Fibroblast of peridontal ligament (primary cell): ENCODE data around the gene FAM200A.
"Not testable (repeated sequence)": the region's sequence is repeated elsewhere in the genome, so short reads cannot be mapped to it uniquely, and the experiment has no call there.

Experiments used
- DNase-seq: peaks from one replicate; pipeline ENCODE4 v3.0.0-alpha.2; 2010; ENCODE audit errors: extremely low read depth

The FAM200A gene

DNA sequence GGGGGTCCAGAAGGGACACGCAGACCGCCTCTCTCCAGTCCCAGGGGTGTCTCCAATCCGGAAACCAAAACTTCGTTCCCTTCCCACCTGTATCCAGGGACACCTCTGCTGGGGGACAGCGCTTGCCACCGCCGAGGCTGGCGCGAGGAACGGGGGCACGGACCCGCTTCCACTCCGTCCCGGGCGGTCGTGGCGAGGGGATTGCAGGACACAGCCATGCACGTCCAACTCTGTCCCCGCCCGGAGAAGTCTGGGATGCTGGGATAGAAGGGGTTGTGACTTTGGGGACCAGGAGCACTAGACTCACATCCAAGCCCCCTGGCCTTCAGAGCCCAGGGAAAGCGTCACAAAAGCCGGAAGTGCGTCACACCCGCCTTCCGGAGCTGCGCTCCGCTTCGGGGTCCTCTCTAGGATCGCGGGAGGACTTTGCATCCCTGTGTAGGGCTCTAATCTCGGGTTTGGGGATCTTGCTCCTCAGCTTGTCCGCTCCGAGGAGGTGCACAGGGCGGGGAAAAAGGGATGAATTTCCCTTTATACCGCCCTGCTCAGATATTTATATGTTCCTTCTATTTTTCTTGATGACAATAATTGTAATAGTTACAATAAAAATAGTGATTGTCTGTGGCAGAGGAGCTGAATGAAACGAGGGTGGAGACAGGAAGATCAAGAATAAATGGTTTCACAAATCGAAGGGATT lies at the start of gene FAM200A:
Gene FAM200A, minus strand, starts transcription at position 348 of the 697 bp plus-strand sequence. CDS start 3,707 bp downstream, outside the sequence.
- peak; percentile 96 for DNase-seq

DNA sequence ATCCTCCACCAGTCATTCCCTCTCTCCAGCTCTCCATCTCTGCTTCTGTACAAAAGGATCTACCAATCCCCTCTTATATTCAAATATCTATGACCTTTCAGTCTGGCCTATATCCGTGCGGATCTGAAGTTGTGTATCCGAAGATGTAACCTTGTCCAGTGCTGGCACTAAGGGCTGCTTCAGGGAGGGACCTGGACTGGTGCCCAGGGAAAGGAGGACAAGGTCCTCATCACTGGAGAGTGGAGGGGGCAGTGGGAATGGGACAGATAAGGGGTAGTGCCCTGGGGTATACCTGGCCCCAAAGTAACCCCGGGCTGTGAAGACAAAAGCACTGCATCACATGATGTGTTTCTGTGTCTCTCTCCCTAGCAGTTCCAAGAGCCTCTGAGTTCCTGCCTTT lies 47.9 kb upstream of the FAM200A start:
- DNase-seq: no peak

DNA sequence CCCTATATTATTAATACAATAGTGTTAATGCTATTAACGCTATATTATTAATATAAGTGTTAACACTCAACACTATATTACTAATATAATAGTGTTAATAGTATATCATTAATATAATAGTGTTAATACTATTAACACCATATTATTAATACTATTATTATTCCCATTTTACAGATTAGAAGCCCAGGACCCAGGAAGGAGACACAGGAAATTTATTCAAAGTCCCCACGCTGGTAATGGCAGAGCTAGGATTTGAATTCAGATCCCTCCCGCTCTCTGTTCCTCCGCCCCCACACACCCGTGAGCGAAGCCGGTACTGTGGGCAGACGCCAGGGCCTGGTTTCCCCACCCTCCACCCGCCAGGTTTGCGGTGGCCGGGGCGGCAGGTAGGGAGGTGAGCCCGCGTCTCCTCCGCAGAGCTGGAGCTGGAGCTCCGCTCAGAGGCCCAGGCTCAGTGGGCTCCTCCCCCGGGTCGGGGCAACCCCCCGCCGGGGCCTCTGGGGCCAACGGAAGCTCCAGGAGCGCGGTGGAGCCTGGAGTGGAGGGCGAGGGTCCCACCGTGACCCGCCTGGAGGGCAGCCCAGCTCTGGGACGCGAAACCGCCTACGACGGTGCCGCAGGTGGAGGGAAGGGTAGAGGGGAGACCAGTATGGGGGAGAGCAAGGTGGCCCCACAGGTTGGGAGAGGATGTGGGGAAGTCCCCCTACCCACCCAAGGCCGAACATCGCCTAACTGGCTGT lies 46.0 kb upstream of the FAM200A start, which contains the start of gene TMEM225B:
Gene TMEM225B, plus strand, starts transcription at position 506 of the 740 bp plus-strand sequence. CDS start 6,122 bp downstream, outside the sequence.
- DNase-seq: no peak

DNA sequence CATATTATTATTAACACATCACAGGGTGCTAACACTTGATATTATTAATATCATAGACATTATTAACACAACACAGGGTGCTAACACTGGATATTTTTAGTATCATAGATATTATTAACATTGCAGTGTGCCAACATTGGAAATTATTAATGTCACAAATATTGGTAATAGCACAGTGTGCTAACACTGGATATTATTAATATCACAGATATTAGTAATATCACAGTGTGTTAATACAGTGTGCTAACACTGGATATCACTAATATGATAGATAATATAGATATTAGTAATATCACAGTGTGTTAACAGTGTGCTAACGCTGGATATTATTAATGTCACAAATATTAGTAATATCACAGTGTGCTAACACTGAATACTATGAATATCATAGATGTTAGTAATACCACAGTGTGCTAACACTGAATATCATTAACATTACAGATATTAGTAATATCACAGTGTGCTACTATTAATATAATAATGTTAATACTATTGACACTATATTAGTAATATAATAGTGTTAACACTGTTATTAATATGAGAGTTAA lies 44.6 kb upstream of the FAM200A start:
- DNase-seq: no peak

DNA sequence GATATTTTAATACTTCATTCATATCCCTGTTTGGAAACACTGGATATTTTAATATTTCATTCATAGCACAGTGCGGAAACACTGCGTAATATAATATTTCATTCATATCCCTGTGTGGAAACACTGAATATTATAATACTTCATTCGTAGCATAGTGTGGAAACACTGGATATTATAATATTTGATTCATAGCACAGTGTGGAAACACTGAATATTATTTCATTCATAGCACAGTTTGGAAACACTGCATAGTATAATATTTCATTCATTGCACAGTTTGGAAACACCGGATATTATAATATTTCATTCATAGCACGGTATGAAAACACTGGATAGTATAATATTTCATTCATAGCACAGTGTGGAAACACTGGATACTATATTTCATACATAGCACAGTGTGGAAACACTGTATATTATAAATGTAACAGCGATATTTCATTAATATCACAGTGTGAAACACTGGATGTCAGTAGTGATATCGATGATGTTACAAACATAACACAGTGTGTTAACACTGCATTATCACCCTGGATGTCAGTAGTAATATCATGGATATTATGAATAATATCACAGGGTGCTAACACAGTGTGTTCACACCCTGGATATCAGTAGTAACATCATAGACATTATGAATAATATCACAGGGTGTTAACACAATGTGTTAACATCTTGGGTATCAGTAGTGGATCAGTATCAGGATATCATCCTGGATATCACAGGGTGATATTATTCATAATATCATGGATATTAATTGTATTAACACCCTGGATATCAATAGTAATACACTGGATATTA lies 43.2 kb upstream of the FAM200A start:
- no peak for DNase-seq

DNA sequence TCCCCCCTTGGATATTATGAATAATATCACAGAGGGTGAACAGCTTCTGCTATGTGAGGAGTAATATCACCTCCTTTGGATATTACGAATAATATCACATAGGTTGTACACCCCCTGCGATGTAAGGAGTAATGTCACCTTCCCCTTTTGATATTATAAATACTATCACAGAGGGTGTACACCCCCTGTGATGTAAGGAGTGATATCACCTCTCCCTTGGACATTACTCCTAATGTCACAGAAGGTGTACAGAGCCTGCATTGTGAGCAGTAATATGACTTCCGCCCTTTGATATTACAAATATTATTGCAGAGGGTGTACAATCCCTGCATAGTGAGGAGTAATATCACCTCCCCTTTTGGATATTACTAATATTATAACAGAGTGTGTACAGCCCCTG lies 37.0 kb upstream of the FAM200A start:
- no peak for DNase-seq

DNA sequence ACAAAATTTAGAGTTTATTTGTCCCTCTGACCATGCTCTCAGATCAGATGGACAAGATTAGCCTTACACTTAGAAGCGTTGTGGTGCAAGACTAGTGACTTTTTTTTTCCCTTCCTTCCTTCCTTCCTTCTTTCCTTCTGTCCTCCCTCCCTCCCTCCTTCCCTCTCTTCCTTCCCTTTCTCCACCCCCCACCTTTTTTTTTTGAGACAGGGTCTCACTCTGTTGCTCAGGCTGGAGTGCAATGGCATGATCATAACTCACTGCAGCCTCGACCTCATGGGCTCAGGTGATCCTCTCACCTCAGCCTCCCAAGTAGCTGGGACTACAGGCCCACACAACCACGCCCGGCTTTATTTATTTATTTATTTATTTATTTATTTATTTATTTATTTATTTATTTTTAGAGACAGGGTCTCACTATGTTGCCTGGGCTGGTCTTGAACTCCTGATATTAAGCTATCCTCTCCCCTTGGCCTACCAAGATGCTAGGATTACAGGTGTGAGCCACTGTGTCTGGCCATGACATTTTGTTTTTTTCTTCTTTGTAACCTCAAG lies 28.9 kb upstream of the FAM200A start:
- not testable (repeated sequence) for DNase-seq

DNA sequence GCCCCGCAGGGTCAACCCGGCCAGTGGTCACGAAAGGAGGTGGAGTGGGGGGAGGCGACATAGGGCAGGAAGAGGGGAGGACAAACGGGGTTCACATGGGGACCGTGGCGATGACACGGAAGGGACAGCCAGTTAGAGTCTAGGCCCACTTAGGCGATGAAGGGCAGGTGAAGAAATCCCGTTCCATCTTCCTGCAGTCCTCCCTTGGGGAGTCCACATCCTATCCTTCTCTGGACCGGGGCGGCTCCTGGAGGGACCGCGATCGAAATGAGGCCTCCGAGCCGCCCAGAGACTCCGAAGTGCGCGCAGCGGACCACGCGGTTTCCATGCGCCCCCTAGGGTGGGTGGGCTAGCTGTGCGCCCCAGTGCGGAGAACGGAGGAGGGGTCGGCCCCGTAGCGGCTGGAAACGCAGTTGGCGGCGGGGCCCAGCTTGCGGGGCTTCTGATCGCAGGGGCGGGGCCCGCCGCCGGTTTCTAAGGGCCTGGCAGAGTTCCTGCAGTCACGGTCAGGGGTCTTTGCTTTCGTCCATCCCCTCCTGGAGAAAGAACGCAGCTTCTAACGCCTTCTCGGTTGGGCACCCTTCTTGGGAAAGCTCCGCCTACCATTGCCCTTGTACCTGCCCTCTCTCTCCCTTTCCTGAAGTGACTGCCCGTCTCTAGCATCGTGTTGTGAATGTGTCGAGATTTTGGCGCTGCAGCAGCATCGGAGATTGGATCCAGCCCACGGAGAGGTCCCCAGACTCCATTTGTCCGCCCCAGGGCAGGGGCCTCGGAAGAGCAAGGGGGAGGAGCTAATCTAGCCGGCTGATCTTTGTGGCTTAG lies 28.3 kb upstream of the FAM200A start:
- peak; percentile 30 for DNase-seq

DNA sequence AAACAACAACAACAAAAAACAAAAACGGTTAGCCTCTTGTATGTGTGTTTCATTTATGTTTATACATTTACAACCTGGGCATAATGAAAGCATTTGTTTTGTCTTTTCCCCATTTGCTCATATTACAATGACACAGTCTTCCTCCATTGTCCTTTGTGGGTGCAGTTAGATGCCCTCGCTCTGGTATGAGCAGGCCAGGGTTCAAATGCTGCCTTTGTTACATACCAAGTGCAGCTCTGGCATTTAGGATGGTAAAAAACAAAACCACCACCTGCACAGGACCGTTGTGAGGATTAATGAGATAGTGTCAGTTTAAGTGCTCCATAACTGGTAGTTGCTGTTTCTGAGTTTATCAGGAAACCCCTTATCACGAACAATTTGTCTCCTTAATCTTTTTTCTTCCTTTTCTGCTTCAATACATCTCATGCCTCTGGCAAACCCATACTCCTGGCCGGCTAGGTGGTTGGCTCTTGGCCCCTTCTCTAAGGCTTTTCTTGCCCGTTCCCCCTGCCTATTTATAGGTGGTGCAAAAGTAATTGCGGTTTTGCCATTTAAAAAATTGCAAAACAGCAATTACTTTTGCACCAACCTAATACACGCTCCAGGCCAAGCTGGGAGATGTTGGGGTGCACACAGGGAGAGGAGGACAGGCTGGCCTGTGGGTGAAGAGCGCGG lies 27.5 kb upstream of the FAM200A start:
- DNase-seq: no peak

DNA sequence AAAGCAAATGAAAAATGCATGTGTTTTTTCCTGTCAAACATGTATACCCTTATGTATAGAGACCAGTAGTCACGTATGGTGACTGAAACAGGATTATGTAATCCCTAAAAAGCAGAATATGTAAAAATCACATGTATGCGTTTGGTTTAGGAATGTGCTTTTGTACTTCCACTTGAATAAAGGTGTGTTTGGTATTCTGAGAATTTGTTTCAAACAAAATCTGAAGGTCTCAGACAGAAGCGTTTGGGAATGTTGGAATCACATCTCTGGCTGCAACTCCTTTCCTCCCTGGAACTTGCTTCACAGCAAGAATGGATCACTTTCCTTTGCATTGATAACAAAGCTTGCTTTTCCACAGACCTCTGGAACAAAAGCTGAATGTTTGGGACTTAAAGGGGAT lies 24.3 kb upstream of the FAM200A start:
- DNase-seq: no peak

DNA sequence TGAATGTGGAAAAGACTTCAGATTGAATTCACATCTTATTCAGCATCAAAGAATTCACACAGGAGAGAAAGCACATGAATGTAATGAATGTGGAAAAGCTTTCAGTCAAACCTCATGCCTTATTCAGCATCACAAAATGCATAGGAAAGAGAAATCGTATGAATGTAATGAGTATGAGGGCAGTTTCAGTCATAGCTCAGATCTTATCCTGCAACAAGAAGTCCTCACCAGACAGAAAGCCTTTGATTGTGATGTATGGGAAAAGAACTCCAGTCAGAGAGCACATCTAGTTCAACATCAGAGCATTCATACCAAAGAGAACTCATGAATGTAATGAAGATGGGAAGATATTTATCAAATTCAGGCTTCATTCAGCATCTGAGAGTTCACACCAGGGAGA lies 21.3 kb upstream of the FAM200A start:
- no peak for DNase-seq

DNA sequence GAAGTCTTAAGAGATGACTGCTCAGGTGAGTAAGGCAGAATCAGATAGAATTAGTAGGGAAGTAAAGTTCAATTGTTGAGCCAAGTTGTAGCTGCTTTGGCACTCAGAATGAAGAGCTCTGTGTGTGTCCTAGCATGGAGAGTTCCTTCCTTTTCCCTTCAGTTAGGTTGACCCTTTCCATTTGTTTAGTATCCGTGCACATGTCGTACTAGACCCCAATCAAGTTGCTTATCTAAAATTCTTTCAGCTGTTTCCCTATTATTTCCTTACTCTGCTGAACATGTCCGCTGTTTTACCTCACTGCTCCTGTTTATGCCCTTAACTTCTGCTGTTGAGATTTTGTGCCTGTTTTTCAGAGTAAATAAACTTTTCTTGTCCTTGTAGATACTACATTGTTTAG lies 19.9 kb upstream of the FAM200A start:
- no peak for DNase-seq

DNA sequence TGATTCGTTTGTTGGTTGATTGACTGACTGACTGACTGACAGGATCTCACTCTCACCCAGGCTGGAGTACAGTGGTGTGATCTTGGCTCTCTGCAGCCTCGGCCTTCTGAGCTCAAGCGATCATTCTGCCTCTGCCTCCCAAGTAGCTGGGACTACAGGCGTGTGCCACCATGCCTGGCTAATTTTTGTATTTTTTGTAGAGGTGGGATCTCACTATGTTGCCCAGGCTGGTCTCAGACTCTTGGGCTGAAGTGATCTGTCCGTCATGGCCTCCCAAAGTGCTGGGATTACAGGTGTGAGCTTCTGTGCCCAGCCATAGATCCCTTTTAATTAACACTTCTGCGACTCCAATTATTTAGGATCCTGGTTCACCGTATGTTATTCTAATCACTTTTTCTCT lies 16.9 kb upstream of the FAM200A start:
- not testable (repeated sequence) for DNase-seq

DNA sequence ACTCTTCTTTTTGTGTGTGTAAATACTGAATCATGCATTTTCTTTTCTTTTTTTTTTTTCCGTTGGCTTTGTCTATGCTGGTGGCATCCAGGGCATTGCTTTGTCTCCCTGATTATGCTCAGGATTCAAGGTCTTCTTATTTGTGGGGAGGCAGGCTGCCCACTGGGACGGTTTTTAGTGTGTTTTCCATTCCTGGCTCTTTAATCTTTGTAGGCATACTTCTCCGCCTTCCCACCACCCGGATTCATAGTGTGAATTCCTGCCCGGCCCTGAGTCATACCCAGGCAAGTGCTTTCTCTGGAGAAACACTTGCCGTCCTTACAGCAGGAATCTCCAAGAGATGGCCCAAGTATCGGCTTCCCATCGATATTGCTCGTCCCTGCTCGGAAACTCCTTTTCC lies 11.7 kb upstream of the FAM200A start:
- DNase-seq: peak; percentile 70

DNA sequence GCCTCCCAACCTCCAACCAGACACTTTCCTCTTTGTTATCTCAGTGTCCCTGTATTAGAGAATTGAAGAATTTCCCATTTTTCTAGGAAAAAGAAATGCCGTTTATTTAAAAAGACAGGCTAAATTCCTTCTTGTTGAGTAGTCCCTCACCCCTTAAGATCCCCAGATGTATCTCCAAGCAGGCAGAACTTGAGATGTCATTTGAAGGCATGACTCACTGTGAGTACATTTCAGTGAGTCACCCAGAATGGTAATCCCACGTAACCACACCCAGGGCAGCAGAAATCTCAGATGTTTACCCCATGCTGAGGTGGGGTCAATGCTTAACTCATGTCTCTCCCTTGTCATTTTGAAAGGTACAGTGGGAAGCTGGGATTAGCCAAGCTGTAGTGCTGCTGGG lies 10.9 kb upstream of the FAM200A start:
- peak; percentile 98 for DNase-seq

DNA sequence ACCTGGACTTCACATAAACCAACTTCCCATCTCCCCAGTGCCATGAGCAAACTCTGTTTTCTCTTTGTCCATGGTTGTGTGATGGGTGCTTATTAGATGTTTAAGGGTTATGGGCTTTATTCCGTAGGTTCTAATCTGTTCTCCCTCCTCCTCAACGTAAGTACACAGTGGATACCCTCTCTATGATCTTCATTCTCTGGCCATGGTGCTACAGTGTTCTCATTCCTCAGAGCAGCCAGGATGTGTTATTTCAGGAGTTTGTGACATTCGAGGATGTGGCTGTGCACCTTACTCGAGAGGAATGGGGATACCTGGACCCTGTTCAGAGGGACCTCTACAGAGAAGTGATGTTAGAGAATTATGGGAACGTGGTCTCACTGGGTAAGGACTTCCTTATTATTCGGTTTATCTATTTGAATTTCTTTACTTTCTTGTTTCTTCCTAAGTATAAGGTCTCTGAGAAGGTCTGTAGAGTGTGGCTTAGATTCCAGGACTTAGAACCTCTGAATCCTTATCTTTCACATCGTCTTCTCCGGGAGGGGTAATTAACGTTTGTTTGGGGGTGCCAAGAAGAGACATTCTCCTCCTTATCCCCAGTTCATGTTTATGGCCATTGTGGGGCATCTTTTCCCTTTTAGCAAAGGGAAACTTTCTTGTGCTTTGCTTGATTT lies 10.3 kb upstream of the FAM200A start:
- DNase-seq: no peak

DNA sequence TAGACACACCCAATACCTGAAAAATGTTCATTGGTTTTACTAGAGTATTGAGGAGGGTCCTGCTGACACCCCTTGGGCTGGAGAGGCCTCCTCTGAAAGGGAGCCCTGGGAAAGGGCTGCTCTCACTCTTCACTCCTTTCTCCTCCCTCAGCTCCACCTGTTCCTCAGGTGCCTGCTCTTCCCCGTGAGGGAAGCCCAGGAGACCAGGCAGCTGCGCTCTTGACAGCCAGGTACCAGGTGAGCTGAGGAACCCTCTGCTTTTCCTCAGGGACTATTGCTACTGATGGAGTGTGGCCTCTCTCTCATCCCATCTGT lies 9.8 kb upstream of the FAM200A start:
- DNase-seq: no peak

DNA sequence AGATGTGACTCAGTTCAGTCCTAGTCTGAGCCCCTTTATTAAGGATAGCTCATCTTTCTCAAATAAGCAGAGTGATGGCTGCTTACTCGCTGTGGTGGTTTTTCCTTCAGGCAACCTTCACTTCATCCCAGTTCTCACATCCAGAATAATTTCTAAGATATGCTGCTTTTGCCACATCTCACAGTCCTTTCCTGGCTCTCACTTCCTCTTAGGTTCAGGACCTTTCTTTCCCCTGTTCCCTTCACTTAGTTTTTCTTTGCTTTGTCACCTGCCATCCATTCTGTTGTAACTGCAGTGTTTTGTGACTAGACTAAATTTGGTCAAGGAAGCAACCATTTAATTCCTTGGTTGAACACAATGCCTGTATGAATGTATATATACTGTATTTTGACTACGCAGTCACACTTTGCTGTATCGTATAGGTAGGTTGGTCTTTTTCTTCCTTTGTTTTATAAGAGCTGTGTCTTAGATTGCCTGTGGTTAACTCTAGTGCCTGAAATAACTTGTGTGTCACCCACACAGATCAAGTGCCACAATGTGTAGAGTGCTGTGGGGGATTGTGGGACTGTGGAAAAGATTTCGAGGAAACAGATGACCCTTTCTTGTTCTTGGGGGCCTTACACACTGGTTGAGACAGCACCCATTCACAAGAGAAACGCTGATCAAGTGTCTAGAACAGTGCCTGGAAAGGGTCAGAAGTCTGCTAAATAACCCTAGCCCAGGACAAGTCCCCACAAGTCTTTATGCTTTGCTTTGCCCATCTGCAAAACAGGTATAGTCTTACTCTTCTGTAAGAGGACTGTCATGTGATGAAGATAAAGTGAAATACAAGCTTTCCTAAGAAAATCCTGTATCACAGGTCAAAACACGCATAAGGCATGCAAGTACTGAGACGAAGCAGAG lies 9.2 kb upstream of the FAM200A start:
- no peak for DNase-seq
